SJCRH30 (cell line): ENCODE results near the gene TRIM9. TPM values are rescaled to one million over a fixed set of nuclear protein-coding genes. Genes with fewer than 3 reads are reported as not detected.

ENCODE experiments used
- DNase-seq, 2 experiments: peaks; one replicate each; pipeline ENCODE4 v3.0.0-alpha.2; 2015 to 2020
- H3K27ac ChIP-seq: fragments of 250-450 bp; sonication (Bioruptor Pico); 2 replicates; pipeline ENCODE4 v1.5.1; 2020; ENCODE audit warnings: mild to moderate bottlenecking, moderate library complexity
- H3K27me3 ChIP-seq: fragments of 250-450 bp; sonication (Bioruptor Pico); 2 replicates; pipeline ENCODE4 v1.5.1; 2020; ENCODE audit warnings: mild to moderate bottlenecking, moderate library complexity
- H3K36me3 ChIP-seq: fragments of 250-450 bp; sonication (Bioruptor Pico); 2 replicates; pipeline ENCODE4 v1.5.1; 2020; ENCODE audit warnings: mild to moderate bottlenecking, moderate library complexity
- H3K4me1 ChIP-seq: fragments of 250-450 bp; sonication (Bioruptor Pico); 2 replicates; pipeline ENCODE4 v1.5.1; 2020; ENCODE audit warnings: mild to moderate bottlenecking, moderate library complexity
- H3K4me3 ChIP-seq: fragments of 250-450 bp; sonication (Bioruptor Pico); 2 replicates; pipeline ENCODE4 v1.5.1; 2020; ENCODE audit warnings: mild to moderate bottlenecking, moderate library complexity
- H3K9me3 ChIP-seq: fragments of 250-450 bp; sonication (Bioruptor Pico); replicated peaks from 2 replicates; pipeline ENCODE4 v1.5.1; 2020; ENCODE audit warnings: mild to moderate bottlenecking, moderate library complexity
- total RNA-seq: library from RNA; depleted of rRNA; stranded (reverse); fragments of >200 nt; shearing (Covaris generic); gene quantifications from 2 replicates; pipeline ENCODE4 v1.2.3, GENCODE V29; 2014

The TRIM9 gene
- total RNA-seq, 1 experiment from 2014 or later, result 1.6 TPM

- Histone ChIP-seq H3K27ac (no peak overlapping the region), H3K27me3 (no peaks in the 10 kb centered on the region), H3K9me3 (no peaks in the 10 kb centered on the region), H3K36me3 (no peaks in the 10 kb centered on the region), H3K4me1 (no peaks in the 10 kb centered on the region), H3K4me3 (no peak overlapping the region)
- DNase-seq, result no peak
These were observed 110.7 kb downstream of the TRIM9 start for GRCh38 chr14:50984036-50984710.

- Histone ChIP-seq H3K9me3 (no peaks in the 10 kb centered on the region), H3K4me1 (no peaks in the 10 kb centered on the region), H3K4me3 (no peak overlapping the region), H3K36me3 (no peaks in the 10 kb centered on the region), H3K27ac (no peak overlapping the region), H3K27me3 (no peaks in the 10 kb centered on the region)
- DNase-seq, result no peak
These were observed 114.7 kb downstream of the TRIM9 start for GRCh38 chr14:50979941-50980850.

DNA sequence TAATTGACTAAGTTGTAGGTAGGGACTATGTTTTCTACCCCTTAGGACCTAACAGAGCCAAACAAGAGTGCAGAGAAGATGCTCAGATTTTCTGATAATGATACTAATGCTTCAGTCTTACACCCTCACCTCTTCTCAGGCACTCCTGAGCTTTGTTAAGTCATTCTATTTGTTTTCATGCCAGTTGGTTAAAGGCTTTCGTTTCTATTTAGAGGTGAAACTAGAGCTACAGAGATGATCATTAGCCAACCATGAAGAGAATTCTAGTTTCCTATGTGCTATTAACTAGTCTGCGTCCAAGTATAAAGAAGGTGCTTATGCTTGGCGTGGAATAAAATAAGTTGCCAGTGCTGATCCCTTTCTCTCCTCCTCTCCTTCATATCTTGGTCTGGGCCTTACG lies 116.0 kb downstream of the TRIM9 start:
- H3K27me3 ChIP-seq, result no peaks in the 10 kb centered on the region
- H3K9me3 ChIP-seq, result no peaks in the 10 kb centered on the region
- no peaks in the 10 kb centered on the region for H3K4me1 ChIP-seq
- H3K27ac ChIP-seq, result no peak overlapping the region
- no peak overlapping the region for H3K4me3 ChIP-seq
- H3K36me3 ChIP-seq, result no peaks in the 10 kb centered on the region
- DNase-seq, result no peak

GRCh38 chr14:50978529-50978871 lies 116.4 kb downstream of the TRIM9 start:
- Histone ChIP-seq H3K4me1 (no peaks in the 10 kb centered on the region), H3K36me3 (no peaks in the 10 kb centered on the region), H3K27ac (no peak overlapping the region), H3K4me3 (no peak overlapping the region), H3K9me3 (no peaks in the 10 kb centered on the region), H3K27me3 (no peaks in the 10 kb centered on the region)
- DNase-seq, result no peak

GRCh38 chr14:50977863-50978528 lies 116.9 kb downstream of the TRIM9 start:
- H3K4me1 ChIP-seq, result no peaks in the 10 kb centered on the region
- no peaks in the 10 kb centered on the region for H3K27me3 ChIP-seq
- no peaks in the 10 kb centered on the region for H3K9me3 ChIP-seq

GRCh38 chr14:50974118-50974517 lies 120.8 kb downstream of the TRIM9 start:
- no peaks in the 10 kb centered on the region for H3K27me3 ChIP-seq
- H3K9me3 ChIP-seq, result no peaks in the 10 kb centered on the region
- H3K36me3 ChIP-seq, result no peaks in the 10 kb centered on the region
- DNase-seq, result no peak
- H3K4me1 ChIP-seq, result no peaks in the 10 kb centered on the region
- H3K27ac ChIP-seq, result no peak overlapping the region
- H3K4me3 ChIP-seq, result no peak overlapping the region

More at GRCh38 chr14:50977863-50978528, 116.9 kb downstream of the TRIM9 start:
- no peak for DNase-seq
- Histone ChIP-seq H3K4me3 (no peak overlapping the region), H3K27ac (no peak overlapping the region), H3K36me3 (no peaks in the 10 kb centered on the region)

DNA sequence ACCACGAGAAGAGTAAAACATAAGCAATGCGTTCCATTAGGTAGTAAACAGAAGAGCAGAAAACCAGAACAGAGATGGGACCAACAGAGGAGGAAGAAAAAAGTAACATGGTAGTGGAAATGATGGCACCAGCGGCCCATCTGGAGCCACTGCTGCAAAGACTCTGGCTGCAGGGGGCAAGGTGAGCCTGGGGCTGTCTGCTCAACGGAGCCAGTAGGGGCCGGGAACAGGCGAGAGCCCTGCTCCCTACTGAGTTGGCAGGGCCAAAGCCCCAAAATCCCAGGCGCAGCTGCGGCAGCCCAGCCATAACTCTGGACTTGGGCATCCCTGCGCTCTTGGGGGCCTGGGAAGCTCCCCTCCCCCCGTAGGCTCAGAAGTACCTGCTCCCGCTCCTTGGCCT lies 122.2 kb downstream of the TRIM9 start:
- H3K4me1 ChIP-seq, result no peaks in the 10 kb centered on the region
- no peak overlapping the region for H3K4me3 ChIP-seq
- H3K27ac ChIP-seq, result no peak overlapping the region
- H3K27me3 ChIP-seq, result no peaks in the 10 kb centered on the region
- H3K9me3 ChIP-seq, result no peaks in the 10 kb centered on the region
- no peaks in the 10 kb centered on the region for H3K36me3 ChIP-seq
- DNase-seq, result no peak

DNA sequence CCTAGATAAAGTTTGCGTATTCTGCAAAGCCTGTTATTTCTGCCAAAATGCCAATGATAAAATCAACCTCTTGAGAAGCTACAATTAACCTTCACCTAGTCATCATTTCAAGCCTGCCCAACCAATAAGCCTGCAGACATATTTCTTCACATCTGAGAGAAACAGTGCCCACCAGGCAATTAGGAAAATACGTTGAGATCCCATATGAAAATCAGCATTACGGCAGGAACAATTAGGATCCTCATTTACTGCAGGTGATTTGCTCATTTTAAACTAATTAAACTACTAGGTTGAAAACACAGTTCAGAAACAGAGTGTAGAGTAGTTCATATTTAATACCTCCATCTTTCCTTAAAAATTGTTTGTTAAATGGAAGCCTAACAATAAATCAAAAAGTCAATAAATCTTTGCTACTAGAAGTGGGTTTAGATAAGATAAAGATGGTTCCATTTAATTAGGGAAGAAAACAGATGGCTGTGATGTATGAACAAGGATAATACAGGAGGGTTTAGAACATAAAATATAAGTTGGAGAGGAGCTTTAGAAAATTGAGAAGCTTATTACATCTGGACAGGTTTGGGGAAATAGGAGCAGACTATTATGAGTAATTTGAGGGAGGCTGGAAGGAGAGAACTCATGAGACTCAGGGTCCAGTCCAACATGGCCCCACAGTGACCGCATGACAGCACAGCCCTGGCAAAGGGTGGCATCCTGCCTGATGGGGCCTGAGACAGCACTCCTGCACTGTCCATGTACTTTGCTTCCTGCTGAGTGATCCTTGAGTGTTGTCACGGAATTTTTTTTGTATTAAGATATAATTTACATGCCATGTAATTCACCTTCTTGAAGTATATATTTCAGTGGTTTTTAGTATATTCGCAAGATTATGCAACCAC lies 123.8 kb downstream of the TRIM9 start:
- Histone ChIP-seq H3K4me1 (no peaks in the 10 kb centered on the region), H3K27me3 (no peaks in the 10 kb centered on the region), H3K4me3 (no peak overlapping the region), H3K36me3 (no peaks in the 10 kb centered on the region), H3K9me3 (no peaks in the 10 kb centered on the region), H3K27ac (no peak overlapping the region)
- DNase-seq, result no peak

- no peaks in the 10 kb centered on the region for H3K4me1 ChIP-seq
- no peaks in the 10 kb centered on the region for H3K27me3 ChIP-seq
- H3K4me3 ChIP-seq, result no peak overlapping the region
- H3K27ac ChIP-seq, result no peak overlapping the region
- no peaks in the 10 kb centered on the region for H3K9me3 ChIP-seq
- no peak for DNase-seq
- H3K36me3 ChIP-seq, result no peaks in the 10 kb centered on the region
These were observed 127.1 kb downstream of the TRIM9 start for GRCh38 chr14:50967790-50968189.

- Histone ChIP-seq H3K4me1 (no peaks in the 10 kb centered on the region), H3K36me3 (no peaks in the 10 kb centered on the region), H3K27ac (no peak overlapping the region), H3K9me3 (no peaks in the 10 kb centered on the region), H3K4me3 (no peak overlapping the region), H3K27me3 (no peaks in the 10 kb centered on the region)
- DNase-seq, result no peak
These were observed 127.8 kb downstream of the TRIM9 start for GRCh38 chr14:50967103-50967502.

GRCh38 chr14:50964683-50965390 lies 130.1 kb downstream of the TRIM9 start:
- H3K9me3 ChIP-seq, result no peaks in the 10 kb centered on the region
- H3K4me3 ChIP-seq, result no peak overlapping the region
- no peak overlapping the region for H3K27ac ChIP-seq
- no peaks in the 10 kb centered on the region for H3K27me3 ChIP-seq
- DNase-seq, result peak in 1 of 2 experiments; percentile 38
- no peaks in the 10 kb centered on the region for H3K36me3 ChIP-seq
- H3K4me1 ChIP-seq, result no peaks in the 10 kb centered on the region

DNA sequence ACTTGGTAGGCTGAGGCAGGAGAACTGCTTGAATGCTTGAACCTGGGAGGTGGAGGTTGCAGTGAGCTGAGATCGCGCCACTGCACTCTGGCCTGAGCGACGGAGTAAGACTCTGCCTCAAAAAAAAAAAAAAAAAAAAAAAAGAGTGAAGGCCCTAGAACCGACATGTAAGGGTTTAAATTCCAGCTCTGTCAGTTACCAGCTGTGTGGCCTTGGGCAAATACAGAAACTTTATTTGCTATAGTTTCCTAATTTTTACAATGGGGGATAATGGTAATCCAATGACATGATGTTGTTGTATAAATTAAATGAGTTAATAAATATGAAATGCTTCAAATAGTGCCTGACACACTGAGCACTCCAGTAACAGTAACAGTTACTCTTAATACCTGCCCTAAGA lies 131.0 kb downstream of the TRIM9 start:
- Histone ChIP-seq H3K9me3 (no peaks in the 10 kb centered on the region), H3K4me1 (no peaks in the 10 kb centered on the region), H3K27me3 (no peaks in the 10 kb centered on the region), H3K36me3 (no peaks in the 10 kb centered on the region), H3K4me3 (no peak overlapping the region), H3K27ac (no peak overlapping the region)
- no peak for DNase-seq

DNA sequence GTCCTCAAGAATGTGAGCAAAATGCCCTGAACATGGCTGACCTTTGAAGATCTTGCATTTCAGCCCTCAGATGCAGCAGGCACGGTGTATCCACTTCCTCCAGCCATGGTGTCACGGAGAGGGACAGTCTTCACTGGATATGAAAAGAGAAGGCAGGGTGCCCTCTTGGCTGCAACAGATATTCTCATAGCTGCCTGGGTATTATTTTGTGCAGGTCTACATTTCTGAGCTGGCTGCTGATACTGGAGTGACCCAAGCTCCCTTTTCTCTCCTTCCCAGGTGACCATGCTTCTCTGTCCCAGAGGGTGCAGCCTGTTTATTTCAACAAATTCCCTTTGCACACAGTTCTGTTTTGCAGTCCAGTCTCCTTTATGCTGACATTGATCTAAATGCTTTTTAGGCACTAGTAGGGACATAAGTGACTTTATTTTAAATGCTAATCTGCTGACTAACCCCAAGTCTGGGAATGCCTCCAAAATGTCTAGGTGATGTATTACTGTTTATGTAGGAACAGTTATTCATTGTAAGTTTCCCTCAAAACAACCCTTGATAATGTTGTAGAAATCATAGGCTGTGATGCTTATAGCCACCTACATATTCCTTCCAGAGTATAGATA lies 133.2 kb downstream of the TRIM9 start:
- H3K36me3 ChIP-seq, result no peaks in the 10 kb centered on the region
- no peaks in the 10 kb centered on the region for H3K9me3 ChIP-seq
- H3K27me3 ChIP-seq, result no peaks in the 10 kb centered on the region
- H3K27ac ChIP-seq, result no peak overlapping the region
- H3K4me3 ChIP-seq, result no peak overlapping the region
- H3K4me1 ChIP-seq, result no peaks in the 10 kb centered on the region
- DNase-seq, result no peak

DNA sequence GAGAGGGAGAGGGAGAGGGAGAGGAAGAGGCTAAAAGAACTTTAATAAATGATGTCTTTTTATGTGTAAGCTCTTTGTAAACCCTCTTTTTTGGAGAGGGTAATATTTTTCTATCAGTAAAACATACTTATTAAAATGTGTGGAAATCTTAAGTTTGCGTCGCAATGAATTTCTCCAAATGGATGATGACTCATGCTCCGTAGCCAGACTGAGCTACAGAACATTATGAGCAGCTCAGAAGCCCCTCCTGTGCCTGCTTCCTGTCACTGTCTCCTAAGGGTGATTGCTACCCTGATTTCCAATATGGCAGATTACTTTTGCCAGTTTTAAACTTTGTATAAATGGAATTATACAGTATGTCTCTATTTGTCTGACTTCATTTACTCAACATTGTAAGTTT lies 137.6 kb downstream of the TRIM9 start:
- no peak overlapping the region for H3K27ac ChIP-seq
- H3K4me1 ChIP-seq, result peaks cover 6% of the 10 kb centered on the region
- H3K36me3 ChIP-seq, result no peaks in the 10 kb centered on the region
- DNase-seq, result no peak
- H3K27me3 ChIP-seq, result no peaks in the 10 kb centered on the region
- no peaks in the 10 kb centered on the region for H3K9me3 ChIP-seq
- no peak overlapping the region for H3K4me3 ChIP-seq
